ENCODE measurements around the gene RASL10B.

GRCh38 chr17:35750526-35751395 lies 19.3 kb downstream of the RASL10B start:
- TF ChIP-seq CTCF (conservative IDR thresholded peaks at IDR 0.05; ENCODE audit: low read length) (no peak), EZH2phosphoT487 (IDR thresholded peaks at IDR 0.05; ENCODE audit: borderline replicate concordance) (no peak)
